Mucosa of gallbladder (tissue), 1 donor: Measurements from ENCODE around the gene SOS1. TPM values are rescaled to one million over a fixed set of nuclear protein-coding genes. Genes with fewer than 3 reads are reported as not detected.
A peak's percentile ranks its signal among the peaks of the same experiment; 100 is the strongest.
"Not testable (repeated sequence)": the region's sequence is repeated elsewhere in the genome, so short reads cannot be mapped to it uniquely, and the experiment has no call there.

Experiments used
- DNase-seq: peaks from one replicate; pipeline ENCODE4 v3.0.0-alpha.2; 2020; ENCODE audit warnings: low spot score
- total RNA-seq: library from RNA; stranded (reverse); gene quantifications from one replicate; pipeline ENCODE4 v1.2.1, GENCODE V29; 2021
- donor health status: DM: no; HTN: no; CAD: no.

Gene SOS1
- total RNA-seq, 1 donor from 2014 or later: 42.1 TPM

- no peak for DNase-seq
Observed at GRCh38 chr2:38973266-38973665, 147.6 kb downstream of the SOS1 start.

GRCh38 chr2:38971377-38971776 is 149.5 kb downstream of the SOS1 start:
- DNase-seq: no peak

- DNase-seq: no peak
Observed at GRCh38 chr2:38968021-38968420, 152.8 kb downstream of the SOS1 start.

GRCh38 chr2:38966678-38967077 is 154.2 kb downstream of the SOS1 start:
- no peak for DNase-seq

- DNase-seq: no peak
Observed at GRCh38 chr2:38966006-38966405, 154.8 kb downstream of the SOS1 start.

- DNase-seq: no peak
Observed at GRCh38 chr2:38960609-38961320, 160.1 kb downstream of the SOS1 start.

- DNase-seq: peak; percentile 83
Observed at GRCh38 chr2:38959938-38960608, 160.8 kb downstream of the SOS1 start.

- no peak for DNase-seq
Observed at GRCh38 chr2:38959466-38959865, 161.4 kb downstream of the SOS1 start.

GRCh38 chr2:38957972-38958371 is 162.9 kb downstream of the SOS1 start:
- no peak for DNase-seq

- no peak for DNase-seq
Observed at GRCh38 chr2:38951766-38952165, 169.1 kb downstream of the SOS1 start.

- no peak for DNase-seq
Observed at GRCh38 chr2:38948995-38949394, 171.9 kb downstream of the SOS1 start.

GRCh38 chr2:38948387-38948882 is 172.4 kb downstream of the SOS1 start:
- no peak for DNase-seq

GRCh38 chr2:38947241-38948239 is 173.3 kb downstream of the SOS1 start:
- DNase-seq: peak; percentile 81

- no peak for DNase-seq
Observed at GRCh38 chr2:38945911-38946310, 174.9 kb downstream of the SOS1 start.

GRCh38 chr2:38945372-38945771 is 175.5 kb downstream of the SOS1 start:
- DNase-seq: no peak

- DNase-seq: no peak
Observed at GRCh38 chr2:38943784-38944183, 177.1 kb downstream of the SOS1 start.

- no peak for DNase-seq
Observed at GRCh38 chr2:38940746-38941145, 180.1 kb downstream of the SOS1 start.

GRCh38 chr2:38937548-38937947 is 183.3 kb downstream of the SOS1 start:
- no peak for DNase-seq

- not testable (repeated sequence) for DNase-seq
Observed at GRCh38 chr2:38936516-38936915, 184.3 kb downstream of the SOS1 start.

- no peak for DNase-seq
Observed at GRCh38 chr2:38935568-38936172, 185.2 kb downstream of the SOS1 start.

- no peak for DNase-seq
Observed at GRCh38 chr2:38934742-38935141, 186.1 kb downstream of the SOS1 start.

- DNase-seq: no peak
Observed at GRCh38 chr2:38933653-38934052, 187.2 kb downstream of the SOS1 start.
